ENCODE data around the gene GDA.

GRCh38 chr9:72141484-72141883 lies 7.8 kb upstream of the GDA start:
- TF ChIP-seq POLR2A (IDR thresholded peaks at IDR 0.05) (no peak), CTCF (IDR thresholded peaks at IDR 0.05) (no peak)

Measured in lower leg skin (tissue), 3 donors.